ENCODE data around the gene CEP131. TPM values are rescaled to one million over a fixed set of nuclear protein-coding genes. Genes with fewer than 3 reads are reported as not detected.

CEP131 gene
- total RNA-seq: 6.1 TPM

DNA sequence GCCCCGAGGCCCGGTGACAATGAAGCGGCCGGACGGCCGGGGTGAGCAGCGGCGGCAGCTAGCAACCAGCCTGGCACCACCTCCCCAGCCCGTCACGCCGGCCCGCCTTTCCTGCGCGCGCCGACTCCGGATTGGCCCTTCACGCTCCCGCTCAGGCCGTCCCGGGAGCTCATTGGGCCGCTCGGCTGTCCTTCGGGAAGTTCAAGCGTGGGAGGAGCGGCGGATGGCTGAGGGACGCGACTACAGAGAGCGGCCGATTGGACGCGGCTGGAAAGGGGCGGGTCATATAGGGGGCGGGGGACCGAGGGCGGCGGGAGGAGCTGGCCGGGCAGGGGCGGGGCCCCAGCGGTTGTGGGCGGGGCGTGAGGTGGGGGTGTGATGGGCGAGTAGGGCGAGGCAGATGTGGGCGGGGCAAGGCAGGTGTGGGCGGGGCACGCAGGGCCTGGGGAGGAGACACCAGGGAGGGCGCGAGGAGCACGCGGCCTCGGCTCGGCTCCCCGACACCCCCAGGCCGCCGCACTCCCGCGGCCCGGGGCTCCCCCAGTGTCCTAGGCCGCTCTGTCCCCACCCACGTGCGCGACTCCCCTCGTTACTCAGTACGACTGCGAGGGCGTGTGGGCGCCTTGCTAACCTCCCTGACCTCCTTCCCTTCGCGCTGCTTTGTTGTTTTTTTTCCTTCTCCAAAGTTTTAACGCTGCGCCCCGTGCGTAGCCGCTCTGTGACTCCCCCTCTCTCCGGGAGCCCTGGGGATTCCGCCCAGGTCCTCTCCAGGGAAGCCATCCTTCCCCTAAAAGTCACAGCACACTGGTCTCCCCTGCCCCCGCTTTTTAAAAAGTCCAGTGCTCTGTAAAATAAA lies at the start of gene CEP131:
TSS of gene CEP131 (minus strand) at position 60 of the 856 bp plus-strand sequence. CDS start 2,909 bp downstream, outside the sequence.
- Histone ChIP-seq H3K36me3 (no peaks in the 10 kb centered on the region), H3K9me3 (no peaks in the 10 kb centered on the region), H3K4me1 (peaks cover 23% of the 10 kb centered on the region), H3K4me3 (peak within 1 kb of the TSS; percentile 76 to 82), H3K27ac (peak within 1 kb of the TSS; percentile 31), H3K27me3 (no peaks in the 10 kb centered on the region)
- intact Hi-C loops (cut with DNase I): no loop called here
- peak in 1 of 2 donors; percentile 99 for DNase-seq (ENCODE audit: extremely low spot score in 2 of 2)
- TF ChIP-seq POLR2AphosphoS5 (IDR thresholded peaks at IDR 0.05; ENCODE audit: insufficient read depth in 1 of 2, low read depth in 1 of 2): peak; percentile 31 to 79
- no peak for TF ChIP-seq CTCF (IDR thresholded peaks at IDR 0.05)
- no peak for TF ChIP-seq POLR2A (IDR thresholded peaks at IDR 0.05)

DNA sequence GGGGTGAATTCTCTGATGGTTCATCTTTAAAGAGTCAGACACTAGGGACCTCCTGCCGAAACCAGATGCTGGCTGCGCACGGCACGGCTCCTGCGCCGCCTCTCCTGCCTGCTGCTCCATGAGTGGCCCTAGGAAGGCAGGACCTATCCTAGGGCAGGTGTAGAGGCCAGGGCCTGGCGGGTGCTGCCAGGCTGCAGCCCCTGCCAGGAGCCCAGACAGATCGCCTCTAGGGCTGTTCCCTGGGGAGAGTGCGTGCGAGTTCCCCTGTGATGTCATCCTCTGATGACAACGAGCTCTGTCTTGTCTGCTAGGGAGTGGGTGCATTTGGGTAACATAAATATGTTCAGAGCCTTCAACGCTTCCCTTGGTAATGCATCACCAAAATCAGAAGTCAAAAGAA lies 48.5 kb upstream of the CEP131 start:
- H3K4me3 ChIP-seq: no peak overlapping the region
- no peak overlapping the region for H3K27ac ChIP-seq
- H3K4me1 ChIP-seq: no peaks in the 10 kb centered on the region
- H3K36me3 ChIP-seq: peaks cover 0 to 60% of the 10 kb centered on the region in 2 donors
- intact Hi-C loops (cut with DNase I): no loop called here
- H3K27me3 ChIP-seq: no peaks in the 10 kb centered on the region
- no peaks in the 10 kb centered on the region for H3K9me3 ChIP-seq
- DNase-seq (ENCODE audit: extremely low spot score in 2 of 2): no peak
- TF ChIP-seq POLR2A (IDR thresholded peaks at IDR 0.05) (no peak), CTCF (IDR thresholded peaks at IDR 0.05) (no peak), POLR2AphosphoS5 (IDR thresholded peaks at IDR 0.05; ENCODE audit: insufficient read depth in 1 of 2, low read depth in 1 of 2) (no peak)

DNA sequence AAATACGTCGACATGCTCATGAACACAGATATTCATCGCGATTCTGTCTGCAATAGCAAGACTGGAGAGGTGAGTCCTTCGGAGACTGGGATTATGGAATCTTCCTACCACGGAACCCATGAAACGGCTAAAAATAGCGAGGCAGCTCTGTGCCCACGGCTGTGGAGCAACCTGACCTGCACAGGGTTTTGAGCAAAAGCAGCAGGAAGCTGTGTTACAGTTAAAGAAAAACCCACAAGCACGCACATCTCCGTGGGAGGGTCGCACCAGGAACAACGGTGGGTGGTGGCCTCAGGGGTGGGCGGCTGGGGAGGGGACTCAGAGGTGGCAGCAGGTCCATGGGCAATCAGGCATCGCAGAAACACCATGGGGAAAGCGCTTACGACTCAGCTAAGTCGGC lies 47.5 kb upstream of the CEP131 start:
- Histone ChIP-seq H3K9me3 (no peaks in the 10 kb centered on the region), H3K4me3 (no peak overlapping the region), H3K27me3 (no peaks in the 10 kb centered on the region), H3K36me3 (peaks cover 0 to 61% of the 10 kb centered on the region in 2 donors), H3K27ac (no peak overlapping the region), H3K4me1 (no peaks in the 10 kb centered on the region)
- DNase-seq (ENCODE audit: extremely low spot score in 2 of 2): no peak
- TF ChIP-seq CTCF (IDR thresholded peaks at IDR 0.05) (no peak), POLR2AphosphoS5 (IDR thresholded peaks at IDR 0.05; ENCODE audit: insufficient read depth in 1 of 2, low read depth in 1 of 2) (no peak), POLR2A (IDR thresholded peaks at IDR 0.05) (no peak)
- intact Hi-C loops (cut with DNase I): no loop called here

GRCh38 chr17:81267390-81268067 lies 44.8 kb upstream of the CEP131 start:
- no peaks in the 10 kb centered on the region for H3K27me3 ChIP-seq
- TF ChIP-seq POLR2AphosphoS5 (IDR thresholded peaks at IDR 0.05; ENCODE audit: insufficient read depth in 1 of 2, low read depth in 1 of 2): no peak
- no peak for TF ChIP-seq CTCF (IDR thresholded peaks at IDR 0.05)
- TF ChIP-seq POLR2A (IDR thresholded peaks at IDR 0.05): no peak
- intact Hi-C loops (cut with DNase I): no loop called here
- no peak overlapping the region for H3K4me3 ChIP-seq
- no peaks in the 10 kb centered on the region for H3K9me3 ChIP-seq
- H3K27ac ChIP-seq: no peak overlapping the region
- H3K36me3 ChIP-seq: peaks cover 0 to 61% of the 10 kb centered on the region in 2 donors
- DNase-seq (ENCODE audit: extremely low spot score in 2 of 2): no peak
- no peaks in the 10 kb centered on the region for H3K4me1 ChIP-seq

All from vagina (tissue), 2 donors.